Tibial nerve (tissue), 4 donors: Measurements from ENCODE around the gene LSM2. TPM values are rescaled to one million over a fixed set of nuclear protein-coding genes. Genes with fewer than 3 reads are reported as not detected.

ENCODE experiments used
- DNase-seq, 2 donors: peaks; one replicate each; pipeline ENCODE4 v3.0.0-alpha.2; 2019; ENCODE audit warnings: low spot score in 2 of 2
- H3K27ac ChIP-seq, 4 donors: fragments of 200-600 bp; sonication (generic) in 3 of 4; one replicate each; pipeline ENCODE4 v1.5.1; 2017 to 2019; ENCODE audit warnings: mild to moderate bottlenecking in 1 of 4
- H3K27me3 ChIP-seq, 2 donors: fragments of 200-600 bp; sonication (generic) in 1 of 2; one replicate each; pipeline versions ENCODE4 v1.5.1 to v1.6.0; 2017 to 2019
- H3K36me3 ChIP-seq, 3 donors: fragments of 200-600 bp; sonication (generic); one replicate each; pipeline ENCODE4 v1.5.1; 2018 to 2019
- H3K4me1 ChIP-seq, 4 donors: fragments of 200-600 bp; sonication (generic) in 3 of 4; one replicate each; pipeline ENCODE4 v1.5.1; 2017 to 2019
- H3K4me3 ChIP-seq, 4 donors: fragments of 200-600 bp; sonication (generic) in 3 of 4; one replicate each; pipeline ENCODE4 v1.5.1; 2017 to 2019; ENCODE audit warnings: mild to moderate bottlenecking in 1 of 4, moderate library complexity in 1 of 4
- H3K9me3 ChIP-seq, 4 donors: fragments of 200-600 bp; sonication (generic) in 3 of 4; one replicate each; pipeline ENCODE4 v1.5.1; 2017 to 2019
- EP300 ChIP-seq, 2 donors: sonication (generic); formaldehyde crosslinking; IDR thresholded peaks; one replicate each; pipeline ENCODE4 v1.6.1; 2017; ENCODE audit warnings: antibody characterized with exemption in 2 of 2, mild to moderate bottlenecking in 1 of 2
- POLR2A ChIP-seq, 2 donors: fragments of 450-650 bp; IDR thresholded peaks; one replicate each; pipeline ENCODE4 v1.6.1; 2017; ENCODE audit warnings: antibody characterized with exemption in 2 of 2, mild to moderate bottlenecking in 2 of 2, moderate library complexity in 2 of 2
- WGBS, 2 donors: methylation state at CpG; one replicate each; pipeline ENCODE4 v1.1.5; 2018; 5-methylcytosine and 5-hydroxymethylcytosine counted together
- total RNA-seq, 4 donors: library from RNA; depleted of rRNA; stranded (reverse); fragments of >200 nt; gene quantifications; one replicate each; pipeline ENCODE4 v1.1.0, GENCODE V29; 2016
- TF ChIP-seq, protein P1 (sequence below), 5 experiments: fragments of 200-600 bp in 3 of 5; fragments of 450-650 bp in 2 of 5; sonication (generic) in 3 of 5; IDR thresholded peaks; one replicate each; pipeline ENCODE4 v1.5.1; 2016 to 2019; ENCODE audit warnings: antibody characterized with exemption in 5 of 5, mild to moderate bottlenecking in 3 of 5, moderate library complexity in 2 of 5

LSM2 gene
- total RNA-seq, 4 donors from 2014 or later = 23.9 to 31.8 (median 28.4) TPM

GRCh38 chr6:31797588-31797987 is 9.2 kb downstream of the LSM2 start:
- TF ChIP-seq POLR2A (IDR thresholded peaks at IDR 0.05) (no peak), EP300 (IDR thresholded peaks at IDR 0.05) (no peak)
- TF ChIP-seq, protein P1, sequence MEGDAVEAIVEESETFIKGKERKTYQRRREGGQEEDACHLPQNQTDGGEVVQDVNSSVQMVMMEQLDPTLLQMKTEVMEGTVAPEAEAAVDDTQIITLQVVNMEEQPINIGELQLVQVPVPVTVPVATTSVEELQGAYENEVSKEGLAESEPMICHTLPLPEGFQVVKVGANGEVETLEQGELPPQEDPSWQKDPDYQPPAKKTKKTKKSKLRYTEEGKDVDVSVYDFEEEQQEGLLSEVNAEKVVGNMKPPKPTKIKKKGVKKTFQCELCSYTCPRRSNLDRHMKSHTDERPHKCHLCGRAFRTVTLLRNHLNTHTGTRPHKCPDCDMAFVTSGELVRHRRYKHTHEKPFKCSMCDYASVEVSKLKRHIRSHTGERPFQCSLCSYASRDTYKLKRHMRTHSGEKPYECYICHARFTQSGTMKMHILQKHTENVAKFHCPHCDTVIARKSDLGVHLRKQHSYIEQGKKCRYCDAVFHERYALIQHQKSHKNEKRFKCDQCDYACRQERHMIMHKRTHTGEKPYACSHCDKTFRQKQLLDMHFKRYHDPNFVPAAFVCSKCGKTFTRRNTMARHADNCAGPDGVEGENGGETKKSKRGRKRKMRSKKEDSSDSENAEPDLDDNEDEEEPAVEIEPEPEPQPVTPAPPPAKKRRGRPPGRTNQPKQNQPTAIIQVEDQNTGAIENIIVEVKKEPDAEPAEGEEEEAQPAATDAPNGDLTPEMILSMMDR (IDR thresholded peaks at IDR 0.05) = no peak
- Histone ChIP-seq H3K4me3 (no peak overlapping the region), H3K4me1 (peaks cover 0 to 25% (median 11%) of the 10 kb centered on the region in 4 donors), H3K36me3 (peaks cover 0 to 26% (median 0%) of the 10 kb centered on the region in 3 donors), H3K9me3 (no peaks in the 10 kb centered on the region), H3K27me3 (no peaks in the 10 kb centered on the region), H3K27ac (no peak overlapping the region)
- DNase-seq = no peak
- 51 to 52% methylated on average over 5 of the region's 5 CpGs for WGBS, 2 donors

DNA sequence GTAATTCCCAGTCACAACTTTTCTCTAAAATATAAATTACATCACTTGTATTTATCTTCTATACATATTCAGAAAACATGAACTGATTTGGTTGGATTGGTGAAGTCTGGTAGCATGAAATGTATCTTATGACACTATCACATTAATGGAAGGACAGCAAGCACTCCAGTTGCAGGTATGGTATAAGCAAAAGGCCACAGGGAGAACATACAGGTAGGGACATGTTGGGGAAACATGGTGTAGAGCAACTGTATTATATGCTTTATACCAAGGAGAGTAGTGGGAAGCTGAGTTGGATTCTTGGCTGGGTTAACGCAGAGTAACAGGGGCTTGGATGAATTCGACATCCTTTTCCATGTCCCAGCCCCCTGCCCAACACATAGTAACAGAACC is 9.8 kb downstream of the LSM2 start:
- H3K27ac ChIP-seq = peak overlapping the region in 2 of 4 donors; percentile 97 to 99
- DNase-seq = no peak
- peaks cover 0 to 26% (median 0%) of the 10 kb centered on the region in 3 donors for H3K36me3 ChIP-seq
- no peaks in the 10 kb centered on the region for H3K9me3 ChIP-seq
- no peaks in the 10 kb centered on the region for H3K27me3 ChIP-seq
- H3K4me1 ChIP-seq = peaks cover 0 to 25% (median 11%) of the 10 kb centered on the region in 4 donors
- 83 to 87% methylated on average over 2 of the region's 2 CpGs for WGBS, 2 donors
- TF ChIP-seq EP300 (IDR thresholded peaks at IDR 0.05) = no peak
- TF ChIP-seq, protein P1 (IDR thresholded peaks at IDR 0.05) = no peak
- no peak for TF ChIP-seq POLR2A (IDR thresholded peaks at IDR 0.05)
- H3K4me3 ChIP-seq = no peak overlapping the region

- DNase-seq = peak; percentile 64 to 72
- H3K9me3 ChIP-seq = no peaks in the 10 kb centered on the region
- H3K4me1 ChIP-seq = peaks cover 0 to 32% (median 11%) of the 10 kb centered on the region in 4 donors
- TF ChIP-seq POLR2A (IDR thresholded peaks at IDR 0.05) = peak in 1 of 2 donors; percentile 76
- peak; percentile 15 to 70 for TF ChIP-seq EP300 (IDR thresholded peaks at IDR 0.05)
- TF ChIP-seq, protein P1 (IDR thresholded peaks at IDR 0.05) = peak; percentile 88 to 99 (median 98)
- H3K27me3 ChIP-seq = no peaks in the 10 kb centered on the region
- peaks cover 0 to 29% (median 0%) of the 10 kb centered on the region in 3 donors for H3K36me3 ChIP-seq
- peak within 1 kb of the TSS; percentile 91 to 99 (median 96) for H3K27ac ChIP-seq
- peak within 1 kb of the TSS; percentile 61 to 99 (median 86) for H3K4me3 ChIP-seq
- 1 to 2% methylated on average over 29 to 63 of the region's 75 CpGs for WGBS, 2 donors
Observed at GRCh38 chr6:31795616-31796298, 11.0 kb downstream of the LSM2 start, which contains the start of gene VARS1. VARS1 (minus strand) TSS chr6:31795752; CDS start chr6:31795217, 535 bp downstream.

DNA sequence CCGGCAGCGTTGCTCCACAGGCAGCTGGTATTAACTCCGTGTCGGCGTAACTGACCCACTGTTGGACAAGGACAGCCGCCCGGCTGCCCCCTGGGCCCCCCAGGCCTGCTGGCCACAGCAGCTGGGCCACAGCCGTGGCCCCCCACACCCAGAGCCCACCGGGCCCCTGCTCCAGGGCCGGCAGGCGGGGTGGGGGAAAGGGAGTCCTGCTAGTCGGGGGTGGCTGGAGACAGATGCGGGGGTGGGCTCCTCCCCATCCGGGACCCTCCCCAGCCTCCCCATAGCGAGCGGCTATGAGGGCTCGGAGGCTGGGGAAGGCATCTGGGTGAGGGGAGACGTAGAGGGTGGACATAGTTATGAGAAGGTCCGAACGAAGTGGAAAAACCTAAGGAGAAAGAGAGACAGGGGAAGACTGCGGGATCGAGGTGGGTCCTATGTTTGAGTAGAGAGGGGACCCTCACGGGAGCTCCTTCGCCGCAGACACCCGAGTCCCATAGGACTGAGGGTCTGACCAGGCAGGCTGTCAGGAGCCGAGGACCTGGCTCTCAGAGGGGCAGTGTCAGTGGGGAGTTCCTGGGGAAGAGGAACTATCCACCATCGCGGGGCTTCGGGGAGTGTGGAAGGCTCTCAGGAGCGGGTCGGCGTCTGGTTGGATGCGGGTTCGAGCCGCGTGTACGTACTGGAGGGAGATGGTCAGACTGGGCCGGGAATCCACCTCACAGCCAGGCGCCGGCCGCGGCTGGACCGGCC is 11.7 kb downstream of the LSM2 start:
- Histone ChIP-seq H3K9me3 (no peaks in the 10 kb centered on the region), H3K27ac (peak overlapping the region; percentile 91 to 99 (median 96)), H3K36me3 (peaks cover 0 to 34% (median 0%) of the 10 kb centered on the region in 3 donors), H3K27me3 (no peaks in the 10 kb centered on the region), H3K4me1 (peaks cover 0 to 32% (median 11%) of the 10 kb centered on the region in 4 donors), H3K4me3 (peak overlapping the region; percentile 61 to 99 (median 86))
- 1 to 3% methylated on average over 37 to 42 of the region's 44 CpGs for WGBS, 2 donors
- no peak for TF ChIP-seq EP300 (IDR thresholded peaks at IDR 0.05)
- no peak for TF ChIP-seq POLR2A (IDR thresholded peaks at IDR 0.05)
- TF ChIP-seq, protein P1 (IDR thresholded peaks at IDR 0.05) = no peak
- DNase-seq = no peak
